Stimulated activated memory B cell treated with anti-CD40 and anti-IgM and Interleukin-4, amounts not matched to agents 10 μg/mL and 1 μg/mL and 100 μg/mL, for 72 hours (primary cell): ENCODE measurements around the gene NOBOX.
"Not testable (repeated sequence)": the region's sequence is repeated elsewhere in the genome, so short reads cannot be mapped to it uniquely, and the experiment has no call there.

Experiments
- ATAC-seq: fragments of 150-1000 bp; cut with Tn5 transposase; 2 replicates; pipeline ENCODE4 v1.10.0; 2021
- H3K27ac Mint-ChIP-seq: one replicate; pipeline ENCODE4 v1.8.0; 2022; ENCODE audit warnings: mild to moderate bottlenecking, mixed read lengths
- H3K27me3 Mint-ChIP-seq: one replicate; pipeline ENCODE4 v1.8.0; 2022; ENCODE audit warnings: mixed read lengths
- H3K36me3 Mint-ChIP-seq: one replicate; pipeline ENCODE4 v1.8.0; 2022; ENCODE audit warnings: mixed read lengths
- H3K4me1 Mint-ChIP-seq: one replicate; pipeline ENCODE4 v1.8.0; 2022; ENCODE audit warnings: mixed read lengths
- H3K4me3 Mint-ChIP-seq: one replicate; pipeline ENCODE4 v1.8.0; 2022; ENCODE audit warnings: mild to moderate bottlenecking, moderate library complexity, mixed read lengths
- H3K9me3 Mint-ChIP-seq: one replicate; pipeline ENCODE4 v1.8.0; 2022; ENCODE audit warnings: mixed read lengths

Gene NOBOX

DNA sequence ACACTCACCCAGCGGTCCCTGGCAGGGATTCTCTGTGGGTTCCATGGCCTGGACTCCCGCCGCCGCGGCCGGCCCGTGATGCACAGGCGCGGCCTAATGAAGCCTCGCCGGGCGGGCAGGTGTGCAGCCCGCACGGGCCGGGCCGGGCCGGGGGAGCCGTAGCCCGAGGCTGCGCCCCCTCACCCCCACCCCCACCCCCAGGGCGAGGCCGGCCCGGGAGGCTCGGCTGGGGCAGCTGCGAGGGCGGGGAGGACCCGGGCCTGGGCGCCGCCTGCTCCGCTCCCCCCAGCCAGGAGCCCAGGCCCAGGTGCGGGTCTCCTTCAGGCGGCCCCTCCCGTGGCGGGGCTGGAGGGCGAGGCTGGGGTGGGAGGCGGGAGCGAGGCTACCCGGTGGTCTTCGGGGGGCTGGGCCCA lies at the start of gene NOBOX:
NOBOX (minus strand) TSS at position 45 of the 413 bp plus-strand sequence.
- Mint-ChIP-seq H3K27ac (no peak within 1 kb of the TSS), H3K9me3 (no peaks in the 10 kb centered on the region), H3K4me1 (no peaks in the 10 kb centered on the region), H3K27me3 (peaks cover 42% of the 10 kb centered on the region), H3K36me3 (no peaks in the 10 kb centered on the region), H3K4me3 (no peak within 1 kb of the TSS)
- peak; percentile 63 for ATAC-seq

DNA sequence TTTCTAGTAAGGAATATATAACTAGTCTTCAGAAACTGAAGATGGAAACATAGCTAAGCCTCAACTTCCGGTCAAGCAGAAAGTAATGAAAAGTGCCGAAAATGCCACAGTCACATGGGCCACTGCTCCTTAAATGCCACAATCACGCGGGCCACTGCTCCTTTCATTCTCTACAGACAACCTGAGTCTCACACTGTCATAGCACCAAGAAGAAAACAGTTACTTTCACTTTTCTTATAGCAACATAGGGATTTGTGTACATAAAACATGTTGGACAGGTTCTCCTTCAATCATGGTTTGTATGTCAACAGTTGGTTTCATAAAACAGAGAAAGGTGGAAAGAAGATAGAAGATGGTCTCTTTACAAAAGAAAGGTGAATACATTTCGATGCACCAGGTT lies 48.6 kb upstream of the NOBOX start:
- no peak for ATAC-seq
- Mint-ChIP-seq H3K4me3 (no peak overlapping the region), H3K9me3 (no peaks in the 10 kb centered on the region), H3K4me1 (no peaks in the 10 kb centered on the region), H3K27ac (no peak overlapping the region), H3K27me3 (no peaks in the 10 kb centered on the region), H3K36me3 (peaks cover 17% of the 10 kb centered on the region)

- Mint-ChIP-seq H3K4me3 (no peak overlapping the region), H3K9me3 (no peaks in the 10 kb centered on the region), H3K4me1 (no peaks in the 10 kb centered on the region), H3K36me3 (no peaks in the 10 kb centered on the region), H3K27ac (no peak overlapping the region), H3K27me3 (no peaks in the 10 kb centered on the region)
- no peak for ATAC-seq
Observed at GRCh38 chr7:144445590-144445989, 42.1 kb upstream of the NOBOX start.

DNA sequence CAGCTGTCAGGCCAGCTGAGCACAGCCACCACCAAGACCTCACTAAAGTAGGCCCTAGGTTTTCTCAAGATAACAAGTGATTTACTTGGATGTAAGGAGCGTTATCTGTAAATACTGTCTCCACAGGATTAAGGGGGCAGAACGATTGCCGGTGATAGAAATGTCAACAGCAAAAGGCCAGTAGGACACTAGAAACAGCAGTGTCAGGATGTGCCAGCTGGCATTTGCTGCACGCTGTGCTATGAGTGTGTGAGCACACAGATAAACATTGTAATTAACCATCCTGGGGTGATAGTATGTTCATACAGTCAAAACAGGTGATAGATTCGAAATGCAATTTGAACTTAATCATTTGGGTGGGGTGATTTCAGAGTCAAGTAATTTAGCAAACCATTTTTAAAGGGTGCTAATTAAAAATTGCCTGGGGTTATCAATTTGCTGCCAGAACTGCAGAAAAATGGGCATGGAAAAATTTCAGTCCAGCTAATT lies 36.3 kb upstream of the NOBOX start:
- no peaks in the 10 kb centered on the region for H3K9me3 Mint-ChIP-seq
- H3K4me3 Mint-ChIP-seq: no peak overlapping the region
- H3K36me3 Mint-ChIP-seq: no peaks in the 10 kb centered on the region
- H3K27ac Mint-ChIP-seq: no peak overlapping the region
- no peak for ATAC-seq
- peaks cover under 1% of the 10 kb centered on the region for H3K27me3 Mint-ChIP-seq
- no peaks in the 10 kb centered on the region for H3K4me1 Mint-ChIP-seq

GRCh38 chr7:144438759-144439158 lies 35.3 kb upstream of the NOBOX start:
- peaks cover 10% of the 10 kb centered on the region for H3K27me3 Mint-ChIP-seq
- H3K4me3 Mint-ChIP-seq: no peak overlapping the region
- no peaks in the 10 kb centered on the region for H3K9me3 Mint-ChIP-seq
- no peak overlapping the region for H3K27ac Mint-ChIP-seq
- no peak for ATAC-seq
- no peaks in the 10 kb centered on the region for H3K36me3 Mint-ChIP-seq
- no peaks in the 10 kb centered on the region for H3K4me1 Mint-ChIP-seq

GRCh38 chr7:144437370-144438191 lies 34.1 kb upstream of the NOBOX start:
- Mint-ChIP-seq H3K4me1 (no peaks in the 10 kb centered on the region), H3K36me3 (no peaks in the 10 kb centered on the region), H3K27me3 (peaks cover 18% of the 10 kb centered on the region), H3K9me3 (no peaks in the 10 kb centered on the region), H3K4me3 (no peak overlapping the region), H3K27ac (no peak overlapping the region)
- ATAC-seq: no peak

DNA sequence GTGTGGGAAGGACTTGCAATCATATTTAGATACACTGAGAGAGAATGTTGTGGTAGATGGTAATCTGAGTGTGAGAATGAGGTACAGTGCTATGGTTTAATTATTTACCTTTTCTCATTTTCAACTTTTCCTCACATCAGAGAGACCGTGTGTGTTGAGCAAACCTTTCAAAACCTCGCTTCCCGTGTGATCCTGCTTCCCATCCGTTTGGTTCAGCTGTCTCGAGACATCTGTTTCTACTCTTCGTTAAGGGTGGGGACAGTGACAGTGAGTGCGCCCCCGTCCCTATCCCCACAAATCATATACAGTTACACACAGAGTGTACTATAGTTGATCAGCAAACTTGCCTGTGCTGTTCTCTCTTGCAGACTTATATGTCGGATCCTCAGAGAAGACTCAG lies 33.0 kb upstream of the NOBOX start:
- Mint-ChIP-seq H3K9me3 (no peaks in the 10 kb centered on the region), H3K4me3 (no peak overlapping the region), H3K4me1 (no peaks in the 10 kb centered on the region), H3K27me3 (peaks cover 18% of the 10 kb centered on the region), H3K36me3 (no peaks in the 10 kb centered on the region), H3K27ac (no peak overlapping the region)
- ATAC-seq: no peak

DNA sequence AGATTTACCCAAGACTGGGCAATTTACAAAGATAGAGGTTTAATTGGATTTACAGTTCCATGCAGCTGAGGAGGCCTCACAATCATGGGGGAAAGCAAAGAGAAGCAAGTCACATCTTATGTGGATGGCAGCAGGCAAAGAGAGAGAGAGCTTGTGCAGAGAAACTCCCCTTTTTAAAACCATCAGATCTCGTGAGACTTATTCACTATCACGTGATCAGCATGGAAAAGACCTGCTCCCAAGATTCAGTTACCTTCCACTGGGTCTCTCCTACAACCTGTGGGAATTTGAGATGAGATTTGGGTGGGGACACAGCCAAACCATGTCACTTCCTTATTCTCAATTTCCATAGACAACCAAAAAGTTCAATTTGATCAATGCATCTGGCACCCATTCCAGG lies 24.9 kb upstream of the NOBOX start:
- no peak for ATAC-seq
- Mint-ChIP-seq H3K9me3 (peaks cover 14% of the 10 kb centered on the region), H3K27me3 (peaks cover 5% of the 10 kb centered on the region), H3K36me3 (peaks cover 5% of the 10 kb centered on the region), H3K27ac (no peak overlapping the region), H3K4me1 (no peaks in the 10 kb centered on the region), H3K4me3 (no peak overlapping the region)

DNA sequence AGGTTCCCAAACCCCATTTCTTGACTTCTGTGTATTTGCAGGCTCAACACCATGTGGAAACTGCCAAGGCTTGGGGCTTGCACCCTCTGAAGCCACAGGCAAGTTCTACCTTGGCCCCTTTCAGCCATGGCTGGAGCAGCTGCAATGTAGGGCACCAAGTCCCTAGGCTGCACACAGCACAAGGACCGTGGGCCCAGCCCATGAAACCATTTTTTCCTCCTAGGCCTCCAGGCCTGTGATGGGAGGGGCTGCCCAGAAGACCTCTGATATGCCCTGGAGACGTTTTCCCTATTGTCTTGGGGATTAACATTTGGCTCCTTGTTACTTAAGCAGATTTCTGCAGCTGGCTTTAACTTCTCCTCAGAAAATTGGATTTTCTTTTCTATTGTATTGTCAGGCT lies 24.0 kb upstream of the NOBOX start:
- H3K27ac Mint-ChIP-seq, H3K4me1 Mint-ChIP-seq, H3K4me3 Mint-ChIP-seq, H3K27me3 Mint-ChIP-seq, ATAC-seq, H3K36me3 Mint-ChIP-seq: not testable (repeated sequence)
- H3K9me3 Mint-ChIP-seq: peaks cover 14% of the 10 kb centered on the region

GRCh38 chr7:144418931-144419330 lies 15.4 kb upstream of the NOBOX start:
- H3K4me3 Mint-ChIP-seq, H3K4me1 Mint-ChIP-seq, H3K27me3 Mint-ChIP-seq, ATAC-seq, H3K9me3 Mint-ChIP-seq, H3K27ac Mint-ChIP-seq, H3K36me3 Mint-ChIP-seq: not testable (repeated sequence)

DNA sequence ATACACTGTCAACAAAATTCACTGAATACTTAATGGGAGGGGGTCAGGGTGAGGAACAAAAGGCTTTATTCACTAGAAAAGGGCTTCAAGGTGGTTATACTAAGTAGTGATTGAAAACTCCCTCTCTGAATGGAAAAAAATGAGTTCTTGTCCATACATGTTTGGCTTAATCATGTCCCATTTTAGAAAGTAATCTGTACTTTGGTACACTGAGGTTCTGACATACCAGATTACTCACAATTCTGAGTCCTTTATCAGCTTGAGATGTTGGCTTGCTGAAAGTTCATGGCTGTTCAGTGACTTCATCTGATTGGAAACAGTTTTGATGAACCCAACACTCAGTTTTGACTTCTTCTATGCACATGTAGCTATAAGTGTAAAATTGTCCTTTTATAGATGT lies 12.8 kb upstream of the NOBOX start:
- no peak overlapping the region for H3K4me3 Mint-ChIP-seq
- no peaks in the 10 kb centered on the region for H3K27me3 Mint-ChIP-seq
- H3K36me3 Mint-ChIP-seq: no peaks in the 10 kb centered on the region
- H3K27ac Mint-ChIP-seq: no peak overlapping the region
- H3K9me3 Mint-ChIP-seq: no peaks in the 10 kb centered on the region
- no peaks in the 10 kb centered on the region for H3K4me1 Mint-ChIP-seq
- no peak for ATAC-seq

DNA sequence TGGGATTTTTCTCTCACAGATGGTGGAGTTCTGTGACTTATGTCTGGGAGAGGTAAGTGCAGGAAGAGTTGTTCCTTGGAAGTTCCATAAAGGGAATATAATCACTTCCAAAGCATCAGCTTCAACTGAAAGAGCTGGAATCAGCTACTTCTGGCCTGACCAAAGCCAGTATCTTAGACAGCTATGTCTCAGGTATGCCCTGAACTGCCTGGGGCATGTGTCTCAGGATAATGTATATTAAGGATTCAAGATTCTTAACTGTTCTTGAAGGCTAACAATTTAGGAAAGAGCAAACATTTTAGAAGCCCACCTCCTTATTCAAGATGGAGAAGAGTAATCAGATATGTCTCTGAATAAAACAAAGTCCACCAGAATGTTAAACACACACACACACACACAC lies 12.4 kb upstream of the NOBOX start:
- no peak overlapping the region for H3K27ac Mint-ChIP-seq
- no peaks in the 10 kb centered on the region for H3K9me3 Mint-ChIP-seq
- no peaks in the 10 kb centered on the region for H3K36me3 Mint-ChIP-seq
- H3K4me1 Mint-ChIP-seq: no peaks in the 10 kb centered on the region
- no peak overlapping the region for H3K4me3 Mint-ChIP-seq
- no peak for ATAC-seq
- no peaks in the 10 kb centered on the region for H3K27me3 Mint-ChIP-seq

DNA sequence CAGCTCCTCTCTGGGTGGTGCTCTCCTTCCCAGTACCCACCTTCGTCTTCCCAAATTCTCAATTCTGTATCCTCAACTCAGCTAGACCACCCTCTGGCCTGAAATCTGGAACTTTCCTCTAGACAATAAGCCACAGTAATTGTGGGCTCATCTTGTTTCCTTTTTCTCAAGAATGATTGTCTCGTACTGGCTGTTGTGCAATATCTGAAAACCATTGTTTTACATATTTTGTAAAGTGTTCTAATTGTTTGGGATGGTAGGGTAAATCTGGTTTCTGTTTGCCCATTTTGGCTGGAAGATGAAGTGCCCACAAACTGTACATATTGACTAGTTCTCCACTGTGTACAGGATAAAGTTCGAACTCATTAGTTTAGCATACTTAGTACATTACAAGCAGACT lies 11.3 kb upstream of the NOBOX start:
- no peak overlapping the region for H3K4me3 Mint-ChIP-seq
- no peak for ATAC-seq
- no peaks in the 10 kb centered on the region for H3K9me3 Mint-ChIP-seq
- no peaks in the 10 kb centered on the region for H3K36me3 Mint-ChIP-seq
- no peaks in the 10 kb centered on the region for H3K4me1 Mint-ChIP-seq
- no peaks in the 10 kb centered on the region for H3K27me3 Mint-ChIP-seq
- no peak overlapping the region for H3K27ac Mint-ChIP-seq

DNA sequence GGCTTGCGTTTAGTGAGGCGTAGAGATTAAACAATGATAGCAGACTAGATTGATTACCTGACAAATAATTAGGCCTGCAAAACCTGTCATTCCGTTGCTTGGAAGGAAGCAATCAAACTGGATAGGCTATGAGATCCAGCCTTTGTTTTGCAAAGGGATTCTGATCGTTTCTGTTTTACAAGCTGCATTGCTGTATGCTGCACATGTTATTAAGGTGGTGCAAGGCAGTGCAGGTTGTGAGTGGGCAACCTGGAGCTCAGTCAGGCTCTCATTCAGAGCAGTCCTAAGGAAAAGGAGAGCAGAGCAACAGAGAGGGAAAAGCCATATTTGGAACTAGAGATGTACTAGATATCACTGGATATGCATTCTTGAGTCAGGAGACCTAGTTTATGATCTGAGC lies 6.9 kb upstream of the NOBOX start:
- Mint-ChIP-seq H3K36me3 (no peaks in the 10 kb centered on the region), H3K4me1 (no peaks in the 10 kb centered on the region), H3K27me3 (peaks cover 20% of the 10 kb centered on the region), H3K27ac (no peak overlapping the region), H3K9me3 (no peaks in the 10 kb centered on the region), H3K4me3 (no peak overlapping the region)
- no peak for ATAC-seq

- ATAC-seq: no peak
- Mint-ChIP-seq H3K9me3 (no peaks in the 10 kb centered on the region), H3K4me1 (no peaks in the 10 kb centered on the region), H3K27ac (no peak overlapping the region), H3K27me3 (peaks cover 29% of the 10 kb centered on the region), H3K36me3 (no peaks in the 10 kb centered on the region), H3K4me3 (no peak overlapping the region)
Observed at GRCh38 chr7:144408121-144408520, 4.6 kb upstream of the NOBOX start.

DNA sequence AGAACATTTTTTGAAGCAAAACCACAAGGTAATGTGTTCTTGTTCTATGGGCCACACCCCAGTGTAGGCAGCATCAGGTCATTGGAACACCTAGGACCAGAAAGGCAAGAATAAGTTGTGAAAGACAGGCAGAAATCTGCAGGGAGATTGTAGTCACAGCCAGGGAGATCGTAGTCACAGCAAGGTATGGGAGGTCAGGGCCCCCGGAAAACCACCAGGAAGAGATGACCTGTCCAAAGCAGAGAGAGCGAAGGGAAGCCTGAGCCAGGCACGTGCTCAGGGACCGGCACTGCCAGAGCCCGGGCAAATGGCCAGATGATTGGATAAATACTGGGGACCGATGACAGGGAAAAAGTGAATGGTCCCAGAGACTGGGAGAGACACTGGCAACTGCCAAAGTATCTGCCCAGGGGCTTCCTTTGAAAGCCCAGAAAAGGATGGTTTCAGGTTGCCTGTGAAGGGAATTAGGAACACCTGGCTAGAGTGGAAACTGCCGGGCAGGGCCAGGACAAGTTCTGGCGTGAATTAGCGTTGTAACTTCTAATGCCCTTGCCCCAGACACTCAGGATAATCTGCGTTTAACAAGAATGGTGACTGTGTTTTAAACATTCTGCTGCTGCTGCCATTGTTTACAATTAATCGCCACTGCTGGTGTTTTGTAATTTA lies 3.9 kb upstream of the NOBOX start:
- ATAC-seq: no peak
- no peaks in the 10 kb centered on the region for H3K4me1 Mint-ChIP-seq
- H3K36me3 Mint-ChIP-seq: no peaks in the 10 kb centered on the region
- peaks cover 29% of the 10 kb centered on the region for H3K27me3 Mint-ChIP-seq
- no peaks in the 10 kb centered on the region for H3K9me3 Mint-ChIP-seq
- no peak overlapping the region for H3K4me3 Mint-ChIP-seq
- H3K27ac Mint-ChIP-seq: no peak overlapping the region
